Measurements from ENCODE around the gene SLC12A4.

GRCh38 chr16:67928147-67928546 lies 40.3 kb downstream of the SLC12A4 start:
- TF ChIP-seq POLR2A (IDR thresholded peaks at IDR 0.05) (no peak), CTCF (IDR thresholded peaks at IDR 0.05) (no peak)

Measured in right lobe of liver (tissue), 4 donors.